IMR-90 (cell line): ENCODE measurements around the gene ZNF827. TPM values are rescaled to one million over a fixed set of nuclear protein-coding genes. Genes with fewer than 3 reads are reported as not detected.

Source experiments
- ATAC-seq: fragments of 200-7000 bp; cut with Tn5 transposase; 2 replicates; pipeline ENCODE4 v1.9.1; 2020; ENCODE audit warnings: low read depth, mild to moderate bottlenecking, moderate library complexity
- BruUV-seq: library from RNA; stranded (reverse); fragments of 400-500 nt; replicated peaks from 2 replicates; lab custom pipeline; 2021; lab: Mats Ljungman, UMichigan
- CTCF ChIA-PET: fragments of 300-600 bp; formaldehyde crosslinking; extraction: SDS; loops from one replicate; lab custom pipeline; 2021; ENCODE audit warnings: antibody characterized with exemption; lab: Yijun Ruan, JAX
- POLR2A ChIA-PET: fragments of 300-600 bp; sonication (Branson Sonifier 250); formaldehyde crosslinking; loops from one replicate; lab custom pipeline; 2022; ENCODE audit warnings: antibody characterized with exemption; ENCODE audit not compliant: unreplicated experiment; lab: Charles Lee
- DNase-seq: peaks from one replicate; pipeline ENCODE4 v3.0.0; 2013
- H2AFZ ChIP-seq: replicated peaks from 2 replicates; pipeline ENCODE3; 2013; ENCODE audit warnings: low read length, mild to moderate bottlenecking; ENCODE audit not compliant: poor library complexity
- H2AK5ac ChIP-seq: 2 replicates; pipeline ENCODE4 v1.6.1; 2013; ENCODE audit warnings: low read depth, low read length, inconsistent platforms
- H2AK9ac ChIP-seq: replicated peaks from 2 replicates; pipeline ENCODE3; 2013; ENCODE audit warnings: mild to moderate bottlenecking, low read depth, low read length, moderate library complexity; ENCODE audit not compliant: poor library complexity
- H2BK120ac ChIP-seq: 2 replicates; pipeline ENCODE4 v1.6.1; 2013; ENCODE audit warnings: low read depth, low read length, inconsistent platforms
- H2BK15ac ChIP-seq: 3 replicates; pipeline ENCODE4 v1.6.1; 2013; ENCODE audit warnings: low read depth, low read length, inconsistent platforms
- H2BK20ac ChIP-seq: 2 replicates; pipeline ENCODE4 v1.6.1; 2013; ENCODE audit warnings: low read depth, mild to moderate bottlenecking, inconsistent platforms, low read length, moderate library complexity
- H2BK5ac ChIP-seq: 2 replicates; pipeline ENCODE4 v1.6.1; 2013; ENCODE audit warnings: mild to moderate bottlenecking, low read depth, low read length, inconsistent platforms; ENCODE audit not compliant: poor library complexity, severe bottlenecking
- H3K14ac ChIP-seq: replicated peaks from 2 replicates; pipeline ENCODE4 v1.6.1; 2013; ENCODE audit warnings: low read depth, low read length, inconsistent platforms
- H3K18ac ChIP-seq: 2 replicates; pipeline ENCODE4 v1.6.1; 2013; ENCODE audit warnings: low read depth, low read length, control low read depth
- H3K23ac ChIP-seq: 2 replicates; pipeline ENCODE4 v1.6.1; 2013; ENCODE audit warnings: low read depth, low read length, inconsistent platforms
- H3K27ac ChIP-seq: 2 replicates; pipeline ENCODE4 v1.5.1; 2013; ENCODE audit warnings: mild to moderate bottlenecking, control low read depth, low read length; ENCODE audit not compliant: insufficient read depth
- H3K27me3 ChIP-seq: 2 replicates; pipeline ENCODE4 v1.6.1; 2013; ENCODE audit warnings: low read length; ENCODE audit not compliant: control insufficient read depth, insufficient read depth
- H3K36me3 ChIP-seq: 2 replicates; pipeline ENCODE4 v1.6.1; 2013; ENCODE audit warnings: low read length, mixed read lengths; ENCODE audit not compliant: control insufficient read depth, insufficient read depth
- H3K4ac ChIP-seq: 2 replicates; pipeline ENCODE4 v1.6.1; 2013; ENCODE audit warnings: low read depth, low read length, inconsistent platforms
- H3K4me1 ChIP-seq: 2 replicates; pipeline ENCODE4 v1.6.1; 2013; ENCODE audit warnings: low read length, mixed read lengths; ENCODE audit not compliant: control insufficient read depth, insufficient read depth
- H3K4me2 ChIP-seq: 2 replicates; pipeline ENCODE4 v1.6.1; 2013; ENCODE audit warnings: low read depth, mild to moderate bottlenecking, control low read depth, low read length, moderate library complexity
- H3K4me3 ChIP-seq: 2 replicates; pipeline ENCODE4 v1.5.1; 2013; ENCODE audit warnings: low read depth, mild to moderate bottlenecking, control low read depth, low read length, moderate library complexity; ENCODE audit not compliant: insufficient read depth
- H3K56ac ChIP-seq: 2 replicates; pipeline ENCODE4 v1.6.1; 2013; ENCODE audit warnings: low read length, inconsistent platforms; ENCODE audit not compliant: insufficient read depth; ENCODE audit errors: extremely low read depth
- H3K79me1 ChIP-seq, 2 experiments: 2 replicates each; pipeline ENCODE4 v1.6.1; 2013; ENCODE audit warnings: low read length in 2 of 2, inconsistent platforms in 1 of 2, low read depth in 1 of 2
- H3K9ac ChIP-seq: 2 replicates; pipeline ENCODE4 v1.6.1; 2013; ENCODE audit warnings: low read depth, low read length, control low read depth
- H3K9me1 ChIP-seq: 2 replicates; pipeline ENCODE4 v1.6.1; 2013; ENCODE audit warnings: low read length, inconsistent platforms; ENCODE audit not compliant: insufficient read depth
- H3K9me3 ChIP-seq: 2 replicates; pipeline ENCODE4 v1.6.1; 2013; ENCODE audit warnings: low read length; ENCODE audit not compliant: control insufficient read depth, insufficient read depth
- H4K20me1 ChIP-seq: 2 replicates; pipeline ENCODE4 v1.6.1; 2013; ENCODE audit warnings: low read length, inconsistent platforms; ENCODE audit not compliant: insufficient read depth
- H4K5ac ChIP-seq: 2 replicates; pipeline ENCODE4 v1.6.1; 2013; ENCODE audit warnings: mild to moderate bottlenecking, low read depth, low read length, control low read depth
- H4K8ac ChIP-seq, 2 experiments: 2 replicates each; pipeline ENCODE4 v1.6.1; 2013; ENCODE audit warnings: low read depth in 2 of 2, low read length in 2 of 2, control low read depth in 1 of 2, inconsistent platforms in 1 of 2
- H4K91ac ChIP-seq: 2 replicates; pipeline ENCODE4 v1.6.1; 2013; ENCODE audit warnings: low read depth, low read length, inconsistent platforms; ENCODE audit not compliant: insufficient read depth
- BHLHE40 ChIP-seq: fragments of 150-350 bp; IDR thresholded peaks from 2 replicates; pipeline ENCODE4 v1.6.1; 2016; ENCODE audit warnings: mild to moderate bottlenecking, low read depth, low read length
- CEBPB ChIP-seq: IDR thresholded peaks from 2 replicates; pipeline ENCODE4 v1.6.1; 2012; ENCODE audit warnings: low read depth, low read length, improper control_type of control experiment
- CHD1 ChIP-seq: IDR thresholded peaks from 2 replicates; pipeline ENCODE4 v1.6.1; 2012; ENCODE audit warnings: low read depth, low read length, improper control_type of control experiment
- CTCF ChIP-seq: conservative IDR thresholded peaks from 2 replicates; pipeline ENCODE4 v1.5.1; 2012; ENCODE audit warnings: mild to moderate bottlenecking, low read depth, low read length, improper control_type of control experiment
- FOS ChIP-seq: fragments of 150-350 bp; IDR thresholded peaks from 2 replicates; pipeline ENCODE4 v1.6.1; 2016; ENCODE audit warnings: low read depth, low read length
- MAFK ChIP-seq: IDR thresholded peaks from 2 replicates; pipeline ENCODE4 v1.6.1; 2012; ENCODE audit warnings: low read depth, low read length, improper control_type of control experiment
- MAZ ChIP-seq: IDR thresholded peaks from 2 replicates; pipeline ENCODE4 v1.6.1; 2012; ENCODE audit warnings: low read depth, mild to moderate bottlenecking, low read length, improper control_type of control experiment, moderate library complexity, borderline replicate concordance
- MXI1 ChIP-seq: IDR thresholded peaks from 2 replicates; pipeline ENCODE4 v1.6.1; 2012; ENCODE audit warnings: low read depth, mild to moderate bottlenecking, low read length, moderate library complexity, borderline replicate concordance
- NFE2L2 ChIP-seq: fragments of 150-350 bp; IDR thresholded peaks from 2 replicates; pipeline ENCODE4 v1.6.1; 2016; ENCODE audit warnings: low read depth, mild to moderate bottlenecking, low read length
- POLR2A ChIP-seq: IDR thresholded peaks from 2 replicates; pipeline ENCODE4 v1.6.1; 2012; ENCODE audit warnings: mild to moderate bottlenecking, low read depth, low read length
- RAD21 ChIP-seq: IDR thresholded peaks from 2 replicates; pipeline ENCODE4 v1.6.1; 2012; ENCODE audit warnings: low read length, improper control_type of control experiment
- RCOR1 ChIP-seq: IDR thresholded peaks from 2 replicates; pipeline ENCODE4 v1.6.1; 2012; ENCODE audit warnings: mild to moderate bottlenecking, low read length, improper control_type of control experiment; ENCODE audit not compliant: insufficient replicate concordance
- RFX5 ChIP-seq: IDR thresholded peaks from 2 replicates; pipeline ENCODE4 v1.8.0; 2012; ENCODE audit warnings: low read depth, mild to moderate bottlenecking, low read length, moderate library complexity
- SMC3 ChIP-seq: fragments of 150-350 bp; IDR thresholded peaks from 2 replicates; pipeline ENCODE4 v1.6.1; 2016; ENCODE audit warnings: low read depth, mild to moderate bottlenecking, antibody characterized with exemption, low read length, moderate library complexity
- USF2 ChIP-seq: fragments of 150-350 bp; IDR thresholded peaks from 2 replicates; pipeline ENCODE4 v1.6.1; 2017; ENCODE audit warnings: mild to moderate bottlenecking, antibody characterized with exemption, low read length, low read depth
- WGBS, 2 experiments: methylation state at CpG; one replicate each; pipeline versions ENCODE4 v1.1.5 to v1.1.7; 2013; ENCODE audit warnings: missing lambda C conversion rate in 2 of 2; ENCODE audit not compliant: insufficient read length in 1 of 2; ENCODE audit errors: extremely low coverage in 2 of 2; 5-methylcytosine and 5-hydroxymethylcytosine counted together
- dilution Hi-C: fragments of 300-500 bp; cut with HindIII; formaldehyde crosslinking; loops from one replicate; pipeline ENCODE4 v1.14.3; 2018; ENCODE audit warnings: low sequenced_read_pairs; ENCODE audit not compliant: unreplicated experiment
- in situ Hi-C: fragments of 300-500 bp; cut with MboI; formaldehyde crosslinking; loops from 3 replicates; pipeline ENCODE4 v1.14.3; 2019; ENCODE audit warnings: low sequenced_read_pairs, inconsistent platforms, mixed read lengths
- intact Hi-C: fragments of 100-400 bp; cut with micrococcal nuclease; formaldehyde crosslinking; loops from 2 replicates; pipeline ENCODE4 v1.10.0; 2022
- polyA plus RNA-seq, 3 experiments: library from polyadenylated mRNA; depleted of rRNA; stranded (reverse); fragments of >200 nt; gene quantifications; 2 replicates each; pipeline ENCODE4 v1.2.3, GENCODE V29; 2012; ENCODE audit warnings: low replicate concordance in 1 of 3
- total RNA-seq: library from RNA; depleted of rRNA; stranded (reverse); fragments of >200 nt; gene quantifications from 2 replicates; pipeline ENCODE4 v1.2.3, GENCODE V29; 2012
- TF ChIP-seq, protein P1 (sequence below): fragments of 150-350 bp; IDR thresholded peaks from 2 replicates; pipeline ENCODE4 v1.6.1; 2016; ENCODE audit warnings: low read depth, mild to moderate bottlenecking, low read length, moderate library complexity, borderline replicate concordance

The ZNF827 gene
- total and polyA plus RNA-seq, 2 of the 4 experiments (the other 2 are of a cell fraction) = 6.6 to 31.7 TPM

DNA sequence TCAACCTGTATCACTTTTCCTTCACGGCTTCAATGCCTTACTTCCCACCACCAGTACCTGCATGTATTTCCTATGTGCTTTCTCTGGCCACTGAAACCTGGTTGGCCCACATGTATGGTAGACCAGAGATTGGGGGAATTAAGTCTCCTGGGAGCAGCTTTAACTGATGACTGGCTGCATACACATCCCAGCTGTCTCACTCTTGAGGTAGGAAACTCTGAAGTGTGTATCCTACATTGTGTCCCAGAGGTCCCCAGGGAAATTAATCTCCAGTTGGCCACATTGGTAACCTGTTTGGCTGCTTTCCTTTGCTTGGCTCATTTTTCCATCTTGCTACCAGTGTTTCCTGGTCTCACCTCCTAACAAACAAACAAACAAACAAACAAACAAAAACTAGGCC lies 124.4 kb downstream of the ZNF827 start:
- peak overlapping the region in 1 of 2 experiments; percentile 44; a peak in 1 of 4 replicates for H4K8ac ChIP-seq
- H4K5ac ChIP-seq = peak overlapping the region; percentile 77; the same call in 1 of the 2 replicates
- peak overlapping the region; percentile 19 for H4K91ac ChIP-seq
- CTCF ChIA-PET = no interaction called here
- dilution Hi-C loops = no loop called here
- peak overlapping the region; percentile 59 for H2AK9ac ChIP-seq
- no peak overlapping the region for H3K4me2 ChIP-seq
- peaks cover 13% of the 10 kb centered on the region for H3K4me1 ChIP-seq
- peak overlapping the region; percentile 38; the same call in 1 of the 2 replicates for H2AK5ac ChIP-seq
- POLR2A ChIA-PET = no interaction called here
- WGBS, 2 experiments = no CpG with 5 or more reads among the region's 1 CpG
- peaks cover 5% of the 10 kb centered on the region for H3K9me3 ChIP-seq
- peak overlapping the region; percentile 62 for H2BK120ac ChIP-seq
- H2BK15ac ChIP-seq = 0 out of 3 replicates have a peak overlapping the region, but pooled peaks have one; percentile 71
- peaks cover 7% of the 10 kb centered on the region for H3K9me1 ChIP-seq
- H3K9ac ChIP-seq = no peak overlapping the region
- H3K27ac ChIP-seq = peak overlapping the region; percentile 48; the same call in 1 of the 2 replicates
- peaks cover 16% of the 10 kb centered on the region for H3K36me3 ChIP-seq
- 0 out of 2 replicates have a peak overlapping the region, but pooled peaks have one; percentile 29 for H3K14ac ChIP-seq
- H3K4me3 ChIP-seq = no peak overlapping the region
- no peak for DNase-seq
- TF ChIP-seq POLR2A (no peak), USF2 (no peak), NFE2L2 (no peak), SMC3 (no peak), RAD21 (no peak), RCOR1 (no peak), BHLHE40 (no peak), CHD1 (no peak), CEBPB (no peak), RFX5 (no peak), MAFK (no peak), CTCF (no peak), MAZ (no peak), FOS (no peak), MXI1 (no peak)
- TF ChIP-seq, protein P1, sequence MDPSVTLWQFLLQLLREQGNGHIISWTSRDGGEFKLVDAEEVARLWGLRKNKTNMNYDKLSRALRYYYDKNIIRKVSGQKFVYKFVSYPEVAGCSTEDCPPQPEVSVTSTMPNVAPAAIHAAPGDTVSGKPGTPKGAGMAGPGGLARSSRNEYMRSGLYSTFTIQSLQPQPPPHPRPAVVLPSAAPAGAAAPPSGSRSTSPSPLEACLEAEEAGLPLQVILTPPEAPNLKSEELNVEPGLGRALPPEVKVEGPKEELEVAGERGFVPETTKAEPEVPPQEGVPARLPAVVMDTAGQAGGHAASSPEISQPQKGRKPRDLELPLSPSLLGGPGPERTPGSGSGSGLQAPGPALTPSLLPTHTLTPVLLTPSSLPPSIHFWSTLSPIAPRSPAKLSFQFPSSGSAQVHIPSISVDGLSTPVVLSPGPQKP = no peak
- no peak overlapping the region for H3K56ac ChIP-seq
- in situ Hi-C loops = no loop called here
- intact Hi-C loops = no loop called here
- H3K18ac ChIP-seq = peak overlapping the region; percentile 89; the same call in 1 of the 2 replicates
- H3K27me3 ChIP-seq = no peaks in the 10 kb centered on the region
- H3K79me1 ChIP-seq = peaks cover 10 to 18% of the 10 kb centered on the region in 2 experiments
- H2BK5ac ChIP-seq = peak overlapping the region; percentile 65
- no peak for ATAC-seq
- BruUV-seq = no TSS peak
- H4K20me1 ChIP-seq = no peaks in the 10 kb centered on the region
- H3K4ac ChIP-seq = peak overlapping the region; percentile 33
- peak overlapping the region; percentile 52; the same call in 1 of the 2 replicates for H2BK20ac ChIP-seq
- H2AFZ ChIP-seq = no peak overlapping the region
- H3K23ac ChIP-seq = no peak overlapping the region
